Neural progenitor cell (in vitro differentiated cells): ENCODE measurements around the gene GH1. TPM values are rescaled to one million over a fixed set of nuclear protein-coding genes. Genes with fewer than 3 reads are reported as not detected.

ENCODE experiments used
- DNase-seq: peaks from one replicate; pipeline ENCODE4 v3.0.0-alpha.2; 2016; ENCODE audit warnings: low spot score
- H2AFZ ChIP-seq: fragments of 200-600 bp; sonication (generic); replicated peaks from 2 replicates; pipeline ENCODE4 v1.6.1; 2016; ENCODE audit warnings: antibody characterized with exemption
- H3F3A ChIP-seq: fragments of 200-600 bp; sonication (generic); 2 replicates; pipeline ENCODE4 v1.6.1; 2016; ENCODE audit warnings: antibody characterized with exemption, low read depth
- H3K27ac ChIP-seq: fragments of 200-600 bp; sonication (generic); 2 replicates; pipeline ENCODE4 v1.5.1; 2016; ENCODE audit warnings: mild to moderate bottlenecking
- H3K27me3 ChIP-seq: fragments of 200-600 bp; sonication (generic); 2 replicates; pipeline ENCODE4 v1.6.1; 2016; ENCODE audit warnings: mild to moderate bottlenecking, moderate library complexity
- H3K36me3 ChIP-seq: fragments of 200-600 bp; sonication (generic); 2 replicates; pipeline ENCODE4 v1.5.1; 2016
- H3K4me1 ChIP-seq: fragments of 200-600 bp; sonication (generic); 2 replicates; pipeline ENCODE4 v1.6.1; 2016; ENCODE audit warnings: mixed run types
- H3K4me2 ChIP-seq: fragments of 200-600 bp; sonication (generic); 2 replicates; pipeline ENCODE4 v1.6.1; 2016
- H3K4me3 ChIP-seq: fragments of 200-600 bp; sonication (generic); 2 replicates; pipeline ENCODE4 v1.5.1; 2016
- H3K79me2 ChIP-seq: fragments of 200-600 bp; sonication (generic); 2 replicates; pipeline ENCODE4 v1.6.1; 2016; ENCODE audit warnings: low read depth
- H3K9ac ChIP-seq: fragments of 200-600 bp; sonication (generic); 2 replicates; pipeline ENCODE4 v1.6.1; 2016
- H3K9me3 ChIP-seq: fragments of 200-600 bp; sonication (generic); 2 replicates; pipeline ENCODE4 v1.5.1; 2016; ENCODE audit warnings: low read depth
- H4K20me1 ChIP-seq: fragments of 200-600 bp; sonication (generic); 2 replicates; pipeline ENCODE4 v1.6.1; 2016; ENCODE audit warnings: low read depth
- H3K27ac Mint-ChIP-seq: 3 replicates; pipeline ENCODE4 v1.8.0; 2021; ENCODE audit warnings: mixed read lengths
- H3K27me3 Mint-ChIP-seq: 2 replicates; pipeline ENCODE4 v1.8.0; 2022; ENCODE audit warnings: low read depth, mild to moderate bottlenecking, inconsistent platforms, moderate library complexity, mixed read lengths; ENCODE audit not compliant: insufficient read depth
- H3K36me3 Mint-ChIP-seq: 3 replicates; pipeline ENCODE4 v1.8.0; 2021; ENCODE audit warnings: mixed read lengths
- H3K4me1 Mint-ChIP-seq: 3 replicates; pipeline ENCODE4 v1.8.0; 2021; ENCODE audit warnings: mixed read lengths
- H3K4me3 Mint-ChIP-seq: 3 replicates; pipeline ENCODE4 v1.8.0; 2021; ENCODE audit warnings: mild to moderate bottlenecking, moderate library complexity, mixed read lengths
- H3K9me3 Mint-ChIP-seq: 3 replicates; pipeline ENCODE4 v1.8.0; 2020; ENCODE audit warnings: mixed read lengths
- CTCF ChIP-seq: fragments of 200-600 bp; sonication (generic); IDR thresholded peaks from 2 replicates; pipeline ENCODE4 v1.5.1; 2017; ENCODE audit warnings: antibody characterized with exemption, mild to moderate bottlenecking
- EZH2 ChIP-seq: fragments of 200-600 bp; sonication (generic); IDR thresholded peaks from 2 replicates; pipeline ENCODE4 v1.6.1; 2017; ENCODE audit warnings: antibody characterized with exemption, mild to moderate bottlenecking, moderate library complexity
- EZH2phosphoT487 ChIP-seq: fragments of 200-600 bp; sonication (generic); IDR thresholded peaks from 2 replicates; pipeline ENCODE4 v1.6.1; 2017; ENCODE audit warnings: antibody characterized with exemption
- total RNA-seq: library from RNA; depleted of rRNA; stranded (reverse); fragments of >200 nt; gene quantifications from 2 replicates; pipeline ENCODE4 v1.2.3, GENCODE V29; 2015; ENCODE audit warnings: low replicate concordance

GH1 gene
- total RNA-seq, 1 donor from 2014 or later = not detected

DNA sequence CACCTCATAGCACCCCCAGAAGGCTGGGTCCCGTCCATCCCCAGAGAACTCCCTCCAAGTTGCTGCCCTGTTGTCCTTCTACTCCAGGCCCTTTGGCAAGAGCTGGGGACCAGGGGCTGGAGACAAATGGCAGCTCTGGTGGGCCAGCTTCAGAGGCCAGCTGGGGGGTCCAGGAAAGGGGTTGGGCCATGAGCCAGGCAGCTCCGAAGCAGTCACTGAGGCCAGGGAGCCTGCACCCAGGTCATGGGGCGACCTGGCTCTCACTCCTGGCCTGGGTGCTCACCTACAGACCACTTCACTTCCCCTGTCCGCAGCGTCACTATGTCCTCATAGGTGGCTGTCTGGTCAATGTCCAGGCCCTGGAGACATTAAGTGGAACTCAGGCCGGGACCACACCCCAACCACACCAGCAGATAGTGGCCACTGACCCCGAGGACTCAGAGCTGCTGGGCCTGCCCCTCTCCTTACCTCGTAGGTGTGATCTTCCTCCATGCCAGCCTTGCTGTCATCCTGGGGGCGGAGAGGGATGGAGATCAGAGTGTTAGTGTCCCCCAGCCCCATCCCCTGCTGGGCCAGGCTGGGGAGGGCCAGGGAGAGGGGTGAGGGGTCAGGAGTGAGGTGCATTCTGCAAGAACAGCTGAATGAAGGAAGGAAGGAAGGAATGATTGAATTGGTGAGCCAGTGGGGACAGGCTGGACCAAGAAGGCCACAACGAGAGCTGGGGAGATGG, 10.5 kb upstream of the GH1 start:
- Mint-ChIP-seq H3K4me1 (peaks cover 6% of the 10 kb centered on the region), H3K27ac (no peak overlapping the region), H3K36me3 (no peaks in the 10 kb centered on the region), H3K4me3 (no peak overlapping the region), H3K27me3 (peaks cover 8% of the 10 kb centered on the region), H3K9me3 (no peaks in the 10 kb centered on the region)
- no peaks in the 10 kb centered on the region for H4K20me1 ChIP-seq
- no peak for DNase-seq
- no peak overlapping the region for H3K27ac ChIP-seq
- H3K36me3 ChIP-seq = no peaks in the 10 kb centered on the region
- TF ChIP-seq CTCF = no peak
- H3K4me1 ChIP-seq = no peaks in the 10 kb centered on the region
- no peak overlapping the region for H3K4me3 ChIP-seq
- peaks cover 5% of the 10 kb centered on the region for H3F3A ChIP-seq
- H3K9me3 ChIP-seq = no peaks in the 10 kb centered on the region
- H3K79me2 ChIP-seq = no peaks in the 10 kb centered on the region
- no peaks in the 10 kb centered on the region for H3K27me3 ChIP-seq
- no peak overlapping the region for H3K4me2 ChIP-seq
- no peak overlapping the region for H3K9ac ChIP-seq
- no peak overlapping the region for H2AFZ ChIP-seq

DNA sequence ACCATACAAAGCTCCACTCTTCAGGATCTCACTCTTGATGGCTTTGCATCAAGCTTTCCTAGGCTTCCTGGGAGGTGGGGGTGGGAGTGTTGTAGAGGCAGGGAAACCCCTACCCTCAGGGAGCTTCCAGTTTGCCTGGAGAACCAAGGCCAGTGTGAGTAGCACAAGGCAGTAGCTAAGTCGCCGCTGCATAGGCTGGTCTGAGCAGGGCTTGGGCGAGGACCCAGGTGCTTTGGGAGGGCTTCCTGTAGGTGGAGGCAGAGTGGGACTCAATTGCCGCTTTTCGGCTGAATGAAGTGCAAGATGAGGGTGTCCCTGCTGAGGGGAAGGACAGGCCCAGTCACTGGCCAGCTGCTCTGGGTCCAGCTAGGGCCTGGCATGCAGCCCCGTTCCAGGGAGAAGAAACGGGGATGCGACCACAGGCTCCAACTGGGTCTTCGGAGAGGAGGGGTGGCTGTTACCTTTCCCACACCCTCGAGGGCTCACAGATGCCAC, 9.6 kb upstream of the GH1 start:
- Mint-ChIP-seq H3K4me3 (no peak overlapping the region), H3K36me3 (no peaks in the 10 kb centered on the region), H3K9me3 (no peaks in the 10 kb centered on the region), H3K27ac (no peak overlapping the region), H3K27me3 (peaks cover 3% of the 10 kb centered on the region), H3K4me1 (peaks cover 6% of the 10 kb centered on the region)
- no peak for TF ChIP-seq EZH2
- no peak for TF ChIP-seq EZH2phosphoT487
- TF ChIP-seq CTCF = no peak
- Histone ChIP-seq H3K9ac (no peak overlapping the region), H3K79me2 (no peaks in the 10 kb centered on the region), H3K27ac (no peak overlapping the region), H3K36me3 (no peaks in the 10 kb centered on the region), H4K20me1 (no peaks in the 10 kb centered on the region), H3F3A (peaks cover 5% of the 10 kb centered on the region), H3K4me1 (no peaks in the 10 kb centered on the region), H2AFZ (no peak overlapping the region), H3K4me3 (no peak overlapping the region), H3K4me2 (no peak overlapping the region), H3K27me3 (no peaks in the 10 kb centered on the region), H3K9me3 (no peaks in the 10 kb centered on the region)
- no peak for DNase-seq

DNA sequence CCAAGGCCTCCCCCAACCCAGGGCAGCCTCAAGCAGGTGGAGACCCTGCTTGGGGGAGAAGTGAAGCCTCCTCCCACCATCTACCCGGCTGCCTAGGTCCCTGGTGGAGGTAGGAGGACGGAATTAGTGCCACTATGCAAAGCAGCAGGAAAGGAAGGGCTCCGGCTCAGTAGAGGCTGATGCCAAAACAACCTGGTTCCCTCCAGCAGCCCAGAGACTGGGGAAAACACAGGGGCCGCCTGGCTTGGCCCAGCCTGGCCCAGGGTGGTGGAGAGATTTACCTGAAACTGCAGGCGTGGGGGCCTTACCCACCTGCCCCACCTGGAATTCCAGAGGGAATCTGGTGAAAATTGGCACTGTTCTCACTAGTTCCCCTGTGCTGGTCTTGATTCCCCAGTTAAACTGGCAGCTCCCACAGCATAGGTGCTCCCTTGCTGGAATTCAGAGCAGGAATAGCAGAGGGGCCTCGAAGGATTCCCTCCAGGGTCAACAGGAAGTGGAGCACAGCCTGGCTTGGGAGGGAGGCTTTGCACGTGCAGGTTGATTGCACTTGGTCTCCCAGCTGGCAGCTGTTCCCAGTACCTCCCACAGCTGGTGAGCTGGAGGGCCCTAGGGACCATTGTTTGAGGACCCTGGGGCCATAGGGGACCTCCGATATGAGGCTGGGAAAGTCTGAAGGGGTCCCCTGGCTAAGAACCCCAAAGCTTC, 9.0 kb upstream of the GH1 start:
- TF ChIP-seq EZH2phosphoT487 = no peak
- TF ChIP-seq EZH2 = no peak
- no peak for TF ChIP-seq CTCF
- no peak overlapping the region for H3K4me2 ChIP-seq
- no peaks in the 10 kb centered on the region for H3K4me1 ChIP-seq
- H3K27me3 Mint-ChIP-seq = peaks cover 3% of the 10 kb centered on the region
- no peak overlapping the region for H3K27ac ChIP-seq
- H3K4me3 Mint-ChIP-seq = no peak overlapping the region
- no peaks in the 10 kb centered on the region for H3K9me3 Mint-ChIP-seq
- no peaks in the 10 kb centered on the region for H3K36me3 ChIP-seq
- no peaks in the 10 kb centered on the region for H3K9me3 ChIP-seq
- H3K36me3 Mint-ChIP-seq = no peaks in the 10 kb centered on the region
- H3K27me3 ChIP-seq = no peaks in the 10 kb centered on the region
- DNase-seq = no peak
- no peak overlapping the region for H3K9ac ChIP-seq
- peaks cover 6% of the 10 kb centered on the region for H3K4me1 Mint-ChIP-seq
- no peak overlapping the region for H2AFZ ChIP-seq
- peaks cover 5% of the 10 kb centered on the region for H3F3A ChIP-seq
- H3K4me3 ChIP-seq = no peak overlapping the region
- H4K20me1 ChIP-seq = no peaks in the 10 kb centered on the region
- no peak overlapping the region for H3K27ac Mint-ChIP-seq
- H3K79me2 ChIP-seq = no peaks in the 10 kb centered on the region
